HUES6 (cell line): ENCODE data around the gene SUSD5.
"Not testable (repeated sequence)": the region's sequence is repeated elsewhere in the genome, so short reads cannot be mapped to it uniquely, and the experiment has no call there.

Source experiments
- H3K27ac ChIP-seq: 2 replicates; pipeline ENCODE4 v1.7.0; 2013; ENCODE audit warnings: low read depth, mild to moderate bottlenecking, low read length, inconsistent platforms
- H3K27me3 ChIP-seq: 2 replicates; pipeline ENCODE4 v1.6.1; 2013; ENCODE audit warnings: low read length; ENCODE audit not compliant: control insufficient read depth, insufficient read depth
- H3K36me3 ChIP-seq: 2 replicates; pipeline ENCODE4 v1.6.1; 2013; ENCODE audit warnings: low read length; ENCODE audit not compliant: control insufficient read depth, insufficient read depth
- H3K4me1 ChIP-seq: 2 replicates; pipeline ENCODE4 v1.6.1; 2013; ENCODE audit warnings: low read length; ENCODE audit not compliant: control insufficient read depth, insufficient read depth
- H3K4me3 ChIP-seq: 2 replicates; pipeline ENCODE4 v1.5.1; 2013; ENCODE audit warnings: low read depth, low read length
- H3K9ac ChIP-seq: one replicate; pipeline ENCODE4 v1.6.1; 2013; ENCODE audit warnings: mild to moderate bottlenecking, low read length
- H3K9me3 ChIP-seq: 2 replicates; pipeline ENCODE4 v1.6.1; 2013; ENCODE audit warnings: low read depth, low read length; ENCODE audit not compliant: control insufficient read depth, insufficient read depth

Gene SUSD5

GRCh38 chr3:33196538-33196937 lies 22.1 kb downstream of the SUSD5 start:
- H3K9me3 ChIP-seq, result no peaks in the 10 kb centered on the region
- H3K27me3 ChIP-seq, result no peaks in the 10 kb centered on the region
- no peak overlapping the region for H3K9ac ChIP-seq
- no peaks in the 10 kb centered on the region for H3K36me3 ChIP-seq
- H3K4me1 ChIP-seq, result no peaks in the 10 kb centered on the region
- H3K4me3 ChIP-seq, result no peak overlapping the region
- no peak overlapping the region for H3K27ac ChIP-seq

GRCh38 chr3:33194303-33194702 lies 24.3 kb downstream of the SUSD5 start:
- Histone ChIP-seq H3K36me3 (no peaks in the 10 kb centered on the region), H3K27ac (no peak overlapping the region), H3K9ac (no peak overlapping the region), H3K9me3 (no peaks in the 10 kb centered on the region), H3K4me3 (no peak overlapping the region), H3K4me1 (no peaks in the 10 kb centered on the region), H3K27me3 (no peaks in the 10 kb centered on the region)

GRCh38 chr3:33187368-33187634 lies 31.3 kb downstream of the SUSD5 start:
- Histone ChIP-seq H3K4me3 (no peak overlapping the region), H3K36me3 (no peaks in the 10 kb centered on the region), H3K27me3 (no peaks in the 10 kb centered on the region), H3K27ac (no peak overlapping the region), H3K9ac (no peak overlapping the region), H3K4me1 (no peaks in the 10 kb centered on the region), H3K9me3 (no peaks in the 10 kb centered on the region)

- no peak overlapping the region for H3K27ac ChIP-seq
- H3K9ac ChIP-seq, result no peak overlapping the region
- H3K4me3 ChIP-seq, result no peak overlapping the region
- no peaks in the 10 kb centered on the region for H3K9me3 ChIP-seq
- no peaks in the 10 kb centered on the region for H3K27me3 ChIP-seq
- H3K36me3 ChIP-seq, result no peaks in the 10 kb centered on the region
- no peaks in the 10 kb centered on the region for H3K4me1 ChIP-seq
These were observed 31.9 kb downstream of the SUSD5 start for GRCh38 chr3:33186524-33187367.

- Histone ChIP-seq H3K4me1 (no peaks in the 10 kb centered on the region), H3K27me3 (no peaks in the 10 kb centered on the region), H3K27ac (no peak overlapping the region), H3K9me3 (no peaks in the 10 kb centered on the region), H3K36me3 (no peaks in the 10 kb centered on the region), H3K9ac (no peak overlapping the region), H3K4me3 (no peak overlapping the region)
These were observed 33.7 kb downstream of the SUSD5 start for GRCh38 chr3:33184863-33185262.

GRCh38 chr3:33181641-33182040 lies 37.0 kb downstream of the SUSD5 start:
- not testable (repeated sequence) for H3K27ac ChIP-seq, H3K27me3 ChIP-seq, H3K4me1 ChIP-seq, H3K4me3 ChIP-seq, H3K36me3 ChIP-seq, H3K9me3 ChIP-seq, H3K9ac ChIP-seq

GRCh38 chr3:33181229-33181628 lies 37.4 kb downstream of the SUSD5 start:
- no peak overlapping the region for H3K9ac ChIP-seq
- H3K36me3 ChIP-seq, result no peaks in the 10 kb centered on the region
- no peak overlapping the region for H3K27ac ChIP-seq
- no peak overlapping the region for H3K4me3 ChIP-seq
- no peaks in the 10 kb centered on the region for H3K27me3 ChIP-seq
- no peaks in the 10 kb centered on the region for H3K9me3 ChIP-seq
- no peaks in the 10 kb centered on the region for H3K4me1 ChIP-seq

GRCh38 chr3:33179132-33179531 lies 39.5 kb downstream of the SUSD5 start:
- no peak overlapping the region for H3K27ac ChIP-seq
- H3K4me3 ChIP-seq, result no peak overlapping the region
- H3K27me3 ChIP-seq, result no peaks in the 10 kb centered on the region
- H3K36me3 ChIP-seq, result no peaks in the 10 kb centered on the region
- no peaks in the 10 kb centered on the region for H3K9me3 ChIP-seq
- no peak overlapping the region for H3K9ac ChIP-seq
- H3K4me1 ChIP-seq, result no peaks in the 10 kb centered on the region

- H3K27ac ChIP-seq, result no peak overlapping the region
- no peak overlapping the region for H3K4me3 ChIP-seq
- no peaks in the 10 kb centered on the region for H3K4me1 ChIP-seq
- no peaks in the 10 kb centered on the region for H3K36me3 ChIP-seq
- no peaks in the 10 kb centered on the region for H3K9me3 ChIP-seq
- no peaks in the 10 kb centered on the region for H3K27me3 ChIP-seq
- no peak overlapping the region for H3K9ac ChIP-seq
These were observed 43.7 kb downstream of the SUSD5 start for GRCh38 chr3:33174711-33175414.

- H3K9me3 ChIP-seq, result no peaks in the 10 kb centered on the region
- H3K4me1 ChIP-seq, result no peaks in the 10 kb centered on the region
- H3K27ac ChIP-seq, result no peak overlapping the region
- H3K36me3 ChIP-seq, result no peaks in the 10 kb centered on the region
- H3K9ac ChIP-seq, result no peak overlapping the region
- no peak overlapping the region for H3K4me3 ChIP-seq
- no peaks in the 10 kb centered on the region for H3K27me3 ChIP-seq
These were observed 44.5 kb downstream of the SUSD5 start for GRCh38 chr3:33174095-33174494.

GRCh38 chr3:33173672-33174071 lies 44.9 kb downstream of the SUSD5 start:
- Histone ChIP-seq H3K4me1 (no peaks in the 10 kb centered on the region), H3K9ac (no peak overlapping the region), H3K36me3 (no peaks in the 10 kb centered on the region), H3K27ac (no peak overlapping the region), H3K9me3 (no peaks in the 10 kb centered on the region), H3K4me3 (no peak overlapping the region), H3K27me3 (no peaks in the 10 kb centered on the region)
